ENCODE measurements around the gene TSFM.

The TSFM gene

DNA sequence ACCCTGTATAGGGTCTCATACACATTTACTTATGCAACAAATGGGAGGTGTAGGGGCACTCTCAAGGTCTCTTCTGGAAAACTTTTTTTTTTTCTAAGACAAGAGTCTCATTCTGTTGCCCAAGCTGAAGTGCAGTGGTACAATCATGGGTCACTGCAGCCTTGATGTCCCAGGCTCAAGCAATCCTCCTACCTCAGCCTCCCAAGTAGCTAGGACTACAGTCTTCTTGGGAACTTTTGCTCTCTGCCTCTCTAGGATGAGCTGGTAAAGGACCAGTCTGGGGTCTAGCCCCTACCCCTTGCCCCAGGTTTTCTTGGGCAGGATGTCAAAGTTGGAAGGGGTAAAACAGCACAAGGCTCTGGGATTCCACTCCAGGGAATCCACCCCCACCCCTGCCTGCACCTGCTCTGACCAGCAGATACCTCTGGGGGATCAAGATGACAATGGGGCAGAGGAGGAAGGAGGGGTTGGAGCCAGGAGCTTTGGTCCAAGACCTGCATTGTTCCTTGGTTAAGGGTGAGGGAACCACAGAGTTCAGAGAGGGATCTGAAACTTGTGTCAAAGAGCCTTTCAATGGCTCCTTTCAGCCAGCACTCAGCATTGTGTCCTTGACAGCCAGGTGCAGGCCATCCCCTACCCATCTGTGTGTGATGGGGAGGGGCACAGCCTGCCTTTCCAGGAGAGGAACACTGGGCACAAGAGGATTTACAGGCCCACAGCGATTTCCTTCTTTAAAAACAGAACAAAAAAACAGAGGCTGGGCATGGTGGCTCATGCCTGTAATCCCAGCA is 51.7 kb downstream of the TSFM start:
- no peak for DNase-seq (ENCODE audit: low read depth)

DNA sequence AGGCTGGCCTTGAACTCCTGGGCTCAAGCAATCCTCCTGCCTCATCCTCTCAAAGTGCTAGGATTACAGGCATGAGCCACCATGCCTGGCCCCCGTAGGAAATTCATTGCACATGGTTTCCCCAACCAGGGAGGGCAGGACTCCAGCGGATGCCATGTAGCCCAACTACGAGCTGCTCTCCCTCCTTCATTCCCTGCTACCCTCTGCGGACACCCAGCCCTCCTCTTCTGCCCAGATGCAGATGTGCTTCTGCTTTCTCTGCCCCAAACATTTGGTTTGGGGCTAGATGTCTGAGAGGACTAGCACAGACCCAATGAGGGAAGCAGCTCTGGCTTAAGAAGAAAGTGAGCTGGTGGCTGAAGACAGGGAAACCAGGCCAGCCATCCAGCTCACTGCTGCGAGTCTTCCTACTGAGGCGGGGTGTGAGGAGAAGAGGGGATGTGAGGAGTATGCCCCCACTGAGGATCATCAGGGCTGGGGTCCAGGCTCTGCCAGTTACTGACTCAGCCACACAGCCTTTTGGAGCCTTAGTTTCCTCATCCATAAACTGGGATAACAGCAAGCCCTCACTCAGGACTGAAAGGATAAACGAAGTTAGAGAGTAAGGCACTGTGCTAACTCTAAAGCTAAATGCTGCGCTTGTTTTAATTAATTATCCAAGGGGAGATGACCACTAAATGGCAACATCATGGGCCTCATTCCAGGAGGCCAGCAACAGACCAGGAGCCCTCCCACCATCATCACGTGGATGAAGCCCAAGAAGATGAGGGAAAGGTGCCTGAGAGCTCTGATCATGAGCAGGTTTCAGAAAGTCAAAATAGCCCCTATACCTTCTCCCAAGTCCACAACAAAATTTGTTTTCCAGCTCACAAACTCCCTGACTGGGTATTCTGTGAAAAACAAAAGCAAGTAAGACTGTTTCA is 53.0 kb downstream of the TSFM start:
- DNase-seq (ENCODE audit: low read depth): no peak

DNA sequence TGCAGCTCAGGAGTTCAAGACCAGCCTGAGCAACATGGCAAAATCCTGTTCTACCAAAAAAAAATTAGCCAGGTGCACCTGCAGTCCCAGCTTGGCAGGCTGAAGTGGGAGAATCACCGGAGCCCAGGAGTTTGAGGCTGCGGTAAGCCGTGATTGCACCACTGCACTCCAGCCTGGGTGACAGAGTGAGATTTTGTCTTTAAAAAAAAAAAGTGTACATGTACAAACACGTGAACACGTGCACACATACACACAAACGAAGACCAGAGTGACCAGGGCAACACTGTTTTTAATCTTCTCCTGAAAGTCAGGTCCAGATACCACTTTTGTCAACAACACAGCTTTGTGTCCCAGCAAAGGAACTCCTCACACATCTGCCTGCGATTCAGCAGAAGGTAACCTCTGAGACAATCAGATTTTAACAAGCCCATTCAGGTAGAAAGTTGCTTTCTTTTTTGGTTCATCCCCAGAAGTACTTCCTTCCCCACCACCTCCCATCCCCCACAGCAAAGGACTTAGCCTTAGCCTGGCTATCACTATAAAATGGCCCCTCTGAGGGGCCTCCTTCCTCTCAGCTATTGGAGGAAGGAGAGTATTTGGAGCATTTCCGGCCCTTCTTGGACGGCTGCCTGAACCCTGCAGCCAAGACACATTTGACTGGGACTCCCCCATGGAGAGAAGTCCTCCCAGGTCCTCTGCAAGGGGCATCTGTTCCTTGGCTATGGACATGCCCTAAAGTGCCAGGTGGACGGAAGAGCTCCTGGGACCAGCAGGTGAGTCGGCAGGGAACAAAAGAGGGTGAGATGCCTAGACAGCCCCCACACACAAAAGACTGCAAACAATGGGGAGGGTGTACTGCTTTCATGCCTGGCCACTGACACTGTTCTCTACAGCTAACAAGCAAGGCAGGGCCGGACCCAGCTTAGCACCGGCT is 54.1 kb downstream of the TSFM start:
- no peak for DNase-seq (ENCODE audit: low read depth)

DNA sequence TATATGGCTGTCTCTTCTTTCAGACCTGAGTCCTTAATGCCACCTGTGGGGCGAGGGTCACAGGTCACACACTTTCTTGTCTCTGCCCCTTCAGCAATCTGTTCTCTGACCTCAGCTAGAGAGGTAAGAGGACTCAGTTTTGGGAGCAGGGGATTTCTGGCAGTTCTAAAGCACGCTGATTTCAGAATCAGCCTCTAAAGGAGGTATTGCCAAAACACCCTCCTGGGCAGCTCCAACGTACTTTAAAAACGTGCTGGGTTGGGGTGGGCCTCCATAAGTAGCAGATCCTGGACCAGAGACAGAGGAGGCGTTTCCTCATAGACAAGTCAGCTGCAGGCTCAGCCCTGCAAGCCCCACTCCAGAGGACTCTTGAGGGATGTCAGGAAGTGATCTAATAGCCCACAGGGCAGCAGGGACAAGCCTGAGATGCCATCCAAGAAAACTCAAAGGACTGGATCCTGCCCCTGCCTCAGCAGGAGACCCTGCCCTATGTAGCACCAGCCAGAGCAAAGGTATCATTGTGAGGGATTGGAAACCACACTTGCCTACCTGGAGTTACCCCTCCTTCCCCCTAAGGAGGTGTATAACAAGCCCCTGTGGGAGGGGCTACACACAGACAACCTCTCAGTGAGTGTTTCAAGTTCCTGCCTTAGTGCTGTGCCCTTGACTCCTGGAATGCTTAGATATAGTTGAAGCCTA is 55.4 kb downstream of the TSFM start:
- DNase-seq (ENCODE audit: low read depth): no peak

DNA sequence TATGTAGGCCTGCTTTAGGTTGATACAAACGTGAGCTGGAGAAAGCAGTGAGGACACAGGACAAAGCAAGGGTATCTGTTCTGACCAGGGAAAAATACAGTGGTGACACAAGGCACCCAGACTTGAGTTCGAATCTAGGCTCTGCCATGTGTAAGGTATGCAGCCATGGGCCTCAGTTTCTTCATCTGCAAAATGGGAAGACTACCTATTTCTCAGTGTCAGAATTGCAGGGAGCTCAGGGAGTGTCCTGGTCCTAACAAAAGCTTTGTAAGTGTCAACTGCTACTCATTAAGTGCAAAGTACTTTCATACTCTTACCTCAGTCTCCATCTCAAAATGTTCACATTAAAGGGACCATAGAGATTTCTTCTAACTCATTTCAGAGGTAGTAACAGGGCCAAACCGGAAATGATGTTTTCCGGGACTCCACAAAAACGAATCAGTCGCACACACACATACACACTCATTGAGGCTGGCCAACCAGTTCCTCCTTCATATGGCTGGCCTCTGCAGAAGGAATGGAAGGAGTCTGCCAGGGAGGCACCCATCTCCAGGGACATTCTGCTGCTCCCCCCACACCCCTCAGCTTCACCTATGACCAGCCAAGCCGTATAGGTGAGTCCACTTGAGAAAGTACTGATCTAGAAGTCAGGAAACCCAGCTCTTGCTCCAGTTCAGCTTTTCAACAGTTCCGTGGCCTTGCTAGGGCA is 56.2 kb downstream of the TSFM start:
- DNase-seq (ENCODE audit: low read depth): no peak

DNA sequence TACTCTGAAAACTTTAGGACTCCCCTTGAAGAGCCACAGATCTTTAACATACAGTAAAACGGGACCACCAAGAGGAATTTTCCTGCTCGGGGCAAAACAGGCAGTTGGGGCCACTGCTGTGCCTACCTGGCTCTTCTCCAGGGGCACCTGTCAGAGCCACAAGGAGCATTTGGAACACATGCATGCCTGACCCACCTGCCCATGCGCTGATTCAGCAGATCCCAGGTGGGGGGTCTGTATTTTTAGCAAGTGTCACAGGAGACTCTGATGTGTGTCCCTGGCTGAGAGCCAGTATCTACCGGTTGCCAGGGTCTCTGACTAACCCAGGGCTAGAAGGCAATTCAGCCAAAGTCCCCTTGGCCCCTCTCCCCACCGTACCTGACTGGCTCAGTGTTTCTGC is 57.4 kb downstream of the TSFM start:
- no peak for DNase-seq (ENCODE audit: low read depth)

DNA sequence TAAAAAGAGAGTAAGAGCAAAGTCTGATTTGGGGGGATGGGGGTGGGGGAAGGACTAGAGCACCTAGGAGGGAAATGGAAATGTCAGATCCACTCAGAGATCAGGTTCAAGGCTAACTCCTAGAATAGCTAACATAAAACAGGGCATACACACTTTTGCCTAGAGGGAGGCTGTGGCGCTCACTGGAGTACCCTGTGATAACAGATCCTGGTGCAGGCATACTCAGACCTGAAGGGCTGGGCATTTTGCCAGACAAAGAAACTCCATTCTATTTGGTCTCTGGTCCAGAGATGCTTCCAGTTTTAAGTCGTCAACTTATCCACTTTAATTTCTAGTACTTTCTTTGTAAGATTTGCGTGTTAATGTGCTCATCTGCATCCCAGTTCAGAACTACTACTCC is 58.1 kb downstream of the TSFM start:
- DNase-seq (ENCODE audit: low read depth): no peak

DNA sequence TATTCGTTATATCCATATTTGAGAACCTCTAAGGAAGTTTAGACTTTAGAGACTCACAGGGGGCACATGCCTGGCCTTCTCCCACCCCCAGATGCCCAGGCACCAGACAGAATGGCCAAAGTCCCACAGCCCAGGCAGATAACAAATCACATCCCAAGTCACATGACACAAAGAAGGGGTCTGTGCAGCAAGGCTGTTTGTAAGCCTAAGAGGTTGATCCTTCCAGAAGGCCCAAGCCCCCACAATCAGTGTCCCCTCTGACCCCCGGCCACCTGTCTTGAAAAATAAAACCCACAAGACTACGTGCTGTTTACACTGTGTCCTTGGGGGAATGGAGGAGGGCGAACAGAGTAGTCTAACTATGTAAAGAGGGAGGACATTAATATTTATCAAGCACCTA is 58.9 kb downstream of the TSFM start:
- no peak for DNase-seq (ENCODE audit: low read depth)

DNA sequence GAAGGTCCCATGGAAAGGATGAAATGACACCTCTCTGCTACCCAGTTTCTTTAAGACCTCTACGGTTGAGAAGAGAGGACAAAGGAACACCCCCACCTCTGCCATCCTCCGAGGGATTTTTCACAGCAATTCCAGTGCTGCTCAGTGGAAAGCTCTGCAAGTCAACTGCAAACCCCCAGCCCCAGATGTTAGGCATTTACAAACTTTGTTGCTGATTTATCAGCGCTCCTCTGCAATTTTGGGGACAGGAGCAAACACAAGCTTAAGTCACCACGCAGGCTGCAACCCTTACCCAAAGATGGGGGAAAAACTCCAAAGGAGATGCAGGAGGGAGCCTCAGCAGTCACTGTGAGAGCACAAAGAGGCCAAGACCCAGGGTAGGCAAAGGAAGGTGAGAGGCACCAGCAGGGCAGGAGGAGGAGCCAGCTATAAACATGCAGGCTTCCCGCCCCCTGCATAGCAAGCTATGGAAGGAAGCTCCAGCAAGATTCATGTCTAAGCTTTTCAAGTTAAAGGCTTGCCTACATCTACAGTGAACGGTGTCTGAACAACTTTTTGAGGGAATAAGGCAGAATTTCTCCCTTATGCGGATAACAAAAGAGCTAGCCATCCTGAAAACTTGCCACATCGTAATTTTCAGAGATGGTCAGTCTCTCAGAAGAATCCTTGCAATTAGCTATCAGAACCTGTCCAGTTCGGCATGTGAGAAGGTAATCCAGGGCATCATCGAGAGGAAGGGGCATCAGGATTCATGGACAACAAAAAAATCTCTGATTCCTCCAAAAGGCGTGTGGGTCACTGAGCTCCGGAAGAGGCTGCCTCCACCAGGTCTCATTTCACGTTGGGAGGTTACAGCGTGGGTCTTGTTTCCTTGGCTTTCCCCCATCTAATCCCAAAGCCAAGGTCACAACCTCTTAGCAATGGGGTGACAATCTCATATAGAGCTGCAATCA is 60.0 kb downstream of the TSFM start:
- DNase-seq (ENCODE audit: low read depth): no peak

DNA sequence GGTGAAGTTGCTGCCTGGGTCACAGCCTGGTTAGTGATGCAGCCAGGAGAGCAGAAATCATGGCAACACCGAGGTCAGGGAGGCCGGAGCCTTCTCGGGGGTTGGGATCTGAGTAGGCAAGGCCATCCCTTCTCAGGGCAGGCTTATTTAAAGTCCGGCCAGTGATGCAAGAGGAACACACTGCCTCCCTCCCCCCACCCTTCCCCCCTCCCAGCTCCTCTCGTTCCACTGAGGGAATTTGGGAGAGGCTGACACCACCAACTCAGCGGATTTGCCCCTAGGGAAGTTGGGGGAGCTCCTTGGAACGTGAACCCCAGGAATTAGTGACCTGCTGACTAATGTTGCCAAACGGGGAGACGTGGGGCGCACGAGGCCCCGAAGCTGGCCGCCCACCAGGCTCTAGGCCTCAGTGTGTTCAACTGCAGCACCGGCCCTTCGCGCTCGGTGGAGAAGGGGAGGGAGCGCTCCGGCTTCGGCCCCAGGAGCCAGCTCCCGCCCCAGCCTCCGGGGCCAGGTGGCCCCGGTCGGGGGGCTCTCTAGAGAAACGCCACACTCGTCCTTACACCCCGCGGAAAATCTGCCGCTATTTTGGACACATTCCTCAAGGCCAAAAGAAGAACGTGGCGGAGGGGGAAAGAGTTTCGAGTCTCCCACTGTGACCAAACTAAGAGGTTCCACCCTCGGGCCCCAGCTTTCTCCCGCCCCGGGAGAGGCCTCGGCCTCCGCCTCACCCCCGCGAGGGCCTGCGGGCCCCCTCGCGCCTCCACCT is 62.3 kb downstream of the TSFM start:
- DNase-seq (ENCODE audit: low read depth): no peak

DNA sequence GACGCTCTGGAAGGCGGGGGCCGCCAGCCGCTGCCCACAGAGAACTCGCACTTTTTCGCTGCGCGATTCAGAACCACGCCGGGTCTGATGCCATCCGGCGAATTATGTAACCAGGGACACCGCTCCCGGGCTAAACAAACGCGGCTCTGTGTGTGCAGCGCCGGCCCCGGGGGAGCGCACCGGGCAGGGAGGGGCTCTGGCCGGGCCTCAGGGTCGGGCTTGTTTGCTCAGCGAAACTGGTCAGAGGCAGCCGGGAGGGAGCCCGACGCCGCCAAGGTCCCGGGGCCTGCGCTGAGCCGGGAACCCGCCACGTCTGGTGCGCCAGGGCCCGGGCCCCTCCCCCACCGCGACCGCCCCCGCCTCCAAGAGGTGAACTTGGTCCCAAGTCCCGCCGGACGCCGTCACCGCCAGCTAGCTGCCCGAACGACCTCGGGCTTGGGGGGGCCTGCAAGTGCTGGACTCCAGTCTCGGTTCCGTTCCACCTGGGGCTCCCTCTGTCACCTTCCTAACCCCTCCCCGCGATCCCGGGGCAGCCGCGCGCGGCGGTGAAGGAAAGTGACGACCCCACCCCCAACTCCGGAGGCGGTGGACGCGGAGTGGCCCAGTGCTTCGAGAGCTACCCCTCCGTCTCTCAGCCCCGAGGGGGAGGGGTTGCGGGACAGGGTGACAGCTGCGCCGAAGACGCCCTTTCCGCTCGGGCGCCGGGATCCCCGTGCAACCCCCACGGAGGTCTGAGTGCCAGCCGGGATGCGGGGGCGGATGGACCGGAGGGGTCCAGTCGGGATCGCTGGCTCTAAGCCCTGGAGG is 63.1 kb downstream of the TSFM start:
- no peak for DNase-seq (ENCODE audit: low read depth)

DNA sequence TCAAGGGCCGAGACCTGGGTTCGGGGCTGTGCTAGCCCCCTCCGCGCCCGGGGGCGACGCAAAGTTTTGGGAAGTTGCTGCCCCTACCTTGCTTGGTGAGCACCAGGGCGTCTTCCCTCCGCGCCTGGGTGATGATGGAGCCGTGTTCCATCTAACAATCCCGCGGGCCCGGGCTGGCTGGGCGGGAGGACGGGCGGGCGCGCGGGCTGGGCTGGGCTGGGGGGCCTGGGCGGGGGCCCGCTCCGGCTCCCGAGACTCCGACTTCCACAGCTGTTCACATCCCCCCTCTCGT is 63.6 kb downstream of the TSFM start:
- DNase-seq (ENCODE audit: low read depth): no peak

DNA sequence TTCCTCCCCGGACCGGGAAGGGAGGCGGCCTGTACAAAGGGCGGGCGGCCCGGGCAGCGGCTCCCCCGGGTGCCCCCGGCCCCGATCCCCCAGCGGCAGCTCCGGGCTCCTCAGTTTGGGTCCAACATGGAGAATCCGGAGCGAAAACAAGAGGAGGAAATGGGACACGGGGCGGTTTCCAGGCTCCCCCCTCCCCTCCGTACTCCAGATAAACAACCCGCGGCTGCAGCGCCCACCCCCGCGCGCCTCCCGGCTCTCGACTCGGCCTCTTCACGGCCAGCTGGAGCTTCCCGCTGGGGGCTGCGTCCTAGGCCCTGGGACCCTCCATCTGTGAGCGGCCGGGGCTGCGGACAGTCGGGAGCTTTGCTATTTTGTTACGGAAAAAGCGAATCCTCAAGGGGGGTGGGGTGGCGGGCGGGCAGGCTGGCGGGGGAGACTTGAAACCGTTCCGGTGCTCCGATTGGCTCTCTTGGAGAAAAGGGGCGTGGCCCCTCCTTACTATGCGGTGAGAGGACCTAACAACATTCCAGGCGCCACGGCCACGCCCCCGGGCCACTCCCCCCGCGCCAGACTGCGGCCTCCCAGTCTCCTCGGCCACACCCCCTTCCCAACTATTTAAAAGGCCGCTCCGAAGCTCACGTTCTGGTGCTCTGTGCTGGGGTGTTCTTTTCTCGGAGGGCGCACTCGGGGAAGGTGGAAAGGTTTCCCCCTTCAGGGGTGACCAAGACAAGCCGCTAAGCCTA is 64.2 kb downstream of the TSFM start, which contains the start of gene CTDSP2:
Gene CTDSP2 (minus strand): TSS at position 153 of the 743 bp plus-strand sequence. CDS start 294 bp downstream, outside the sequence.
- DNase-seq (ENCODE audit: low read depth): peak; percentile 77

Data from stimulated activated CD8-positive, alpha-beta memory T cell treated with anti-CD3 and anti-CD28 coated beads, Interleukin-15, amount 100 ng/mL, for 24 hours (primary cell).